ENCODE measurements around the gene NOL4L.

GRCh38 chr20:32406701-32407100 lies 178.4 kb downstream of the NOL4L start:
- TF ChIP-seq CTCF (IDR thresholded peaks at IDR 0.05; ENCODE audit: insufficient read depth, low read length, poor library complexity, severe bottlenecking) (no peak), EZH2phosphoT487 (conservative IDR thresholded peaks at IDR 0.05; ENCODE audit: low read length) (no peak)
